GM04503 (cell line): ENCODE results near the gene OR13C4.
A peak's percentile ranks its signal among the peaks of the same experiment; 100 is the strongest.
"Not testable (repeated sequence)": the region's sequence is repeated elsewhere in the genome, so short reads cannot be mapped to it uniquely, and the experiment has no call there.

Experiments used
- DNase-seq: peaks from one replicate; pipeline ENCODE4 v3.0.0-alpha.2; 2012; ENCODE audit warnings: low read depth

Gene OR13C4

GRCh38 chr9:104527109-104527508, at the start of gene OR13C4:
Gene OR13C4 (minus strand): TSS chr9:104527209. CDS start chr9:104527209, 0 bp downstream.
- no peak for DNase-seq

- DNase-seq: no peak
Observed at GRCh38 chr9:104575456-104575855, 48.4 kb upstream of the OR13C4 start.

- DNase-seq: no peak
Observed at GRCh38 chr9:104572612-104573011, 45.6 kb upstream of the OR13C4 start.

GRCh38 chr9:104568868-104569267, 41.9 kb upstream of the OR13C4 start, which contains the start of gene OR13C8:
Gene OR13C8 (plus strand): TSS chr9:104569168. CDS start chr9:104569168, 0 bp downstream.
- DNase-seq: no peak

GRCh38 chr9:104564358-104564757, 37.3 kb upstream of the OR13C4 start:
- DNase-seq: no peak

GRCh38 chr9:104556830-104557634, 30.0 kb upstream of the OR13C4 start:
- DNase-seq: no peak

GRCh38 chr9:104555521-104555920, 28.5 kb upstream of the OR13C4 start:
- no peak for DNase-seq

GRCh38 chr9:104553261-104553660, 26.3 kb upstream of the OR13C4 start:
- peak; percentile 5 for DNase-seq

GRCh38 chr9:104544644-104545043, 17.6 kb upstream of the OR13C4 start:
- DNase-seq: no peak

- no peak for DNase-seq
Observed at GRCh38 chr9:104539275-104539674, 12.3 kb upstream of the OR13C4 start.

- DNase-seq: no peak
Observed at GRCh38 chr9:104536756-104537155, 9.7 kb upstream of the OR13C4 start, which contains the start of gene OR13C3. Gene OR13C3 (minus strand): TSS chr9:104536856. CDS start chr9:104536723, 133 bp downstream.

GRCh38 chr9:104520241-104520640, 6.8 kb downstream of the OR13C4 start:
- not testable (repeated sequence) for DNase-seq

- no peak for DNase-seq
Observed at GRCh38 chr9:104514901-104515300, 12.1 kb downstream of the OR13C4 start.

- DNase-seq: no peak
Observed at GRCh38 chr9:104506565-104506964, 20.4 kb downstream of the OR13C4 start.

- DNase-seq: no peak
Observed at GRCh38 chr9:104503963-104504362, 23.0 kb downstream of the OR13C4 start, which contains the start of gene OR13F1. Gene OR13F1 (plus strand): TSS chr9:104504263. CDS start chr9:104504263, 0 bp downstream.

- no peak for DNase-seq
Observed at GRCh38 chr9:104503440-104503839, 23.6 kb downstream of the OR13C4 start.

GRCh38 chr9:104494808-104495207, 32.2 kb downstream of the OR13C4 start:
- DNase-seq: no peak

GRCh38 chr9:104485014-104485413, 42.0 kb downstream of the OR13C4 start:
- DNase-seq: no peak

- DNase-seq: no peak
Observed at GRCh38 chr9:104482921-104483570, 44.0 kb downstream of the OR13C4 start.
